ENCODE results near the gene BICDL1.
"Not testable (repeated sequence)": the region's sequence is repeated elsewhere in the genome, so short reads cannot be mapped to it uniquely, and the experiment has no call there.

BICDL1 gene

GRCh38 chr12:120006258-120006975, 17.4 kb downstream of the BICDL1 start:
- DNase-seq: no peak

GRCh38 chr12:120007272-120007671, 18.2 kb downstream of the BICDL1 start:
- DNase-seq: peak; percentile 77

GRCh38 chr12:120010661-120011230, 21.7 kb downstream of the BICDL1 start:
- peak; percentile 19 for DNase-seq

- DNase-seq: peak; percentile 55
Measured at GRCh38 chr12:120012067-120012621, 23.1 kb downstream of the BICDL1 start.

- peak; percentile 52 for DNase-seq
Measured at GRCh38 chr12:120013659-120014380, 24.8 kb downstream of the BICDL1 start.

GRCh38 chr12:120014381-120014735, 25.3 kb downstream of the BICDL1 start:
- DNase-seq: not testable (repeated sequence)

- peak; percentile 17 for DNase-seq
Measured at GRCh38 chr12:120015313-120015712, 26.3 kb downstream of the BICDL1 start.

- DNase-seq: not testable (repeated sequence)
Measured at GRCh38 chr12:120016199-120016598, 27.2 kb downstream of the BICDL1 start.

- DNase-seq: no peak
Measured at GRCh38 chr12:120019197-120019596, 30.2 kb downstream of the BICDL1 start.

GRCh38 chr12:120019938-120020337, 30.9 kb downstream of the BICDL1 start:
- no peak for DNase-seq

GRCh38 chr12:120024193-120024592, 35.2 kb downstream of the BICDL1 start:
- no peak for DNase-seq

GRCh38 chr12:120025640-120026039, 36.6 kb downstream of the BICDL1 start:
- no peak for DNase-seq

- no peak for DNase-seq
Measured at GRCh38 chr12:120032242-120032641, 43.2 kb downstream of the BICDL1 start.

GRCh38 chr12:120037851-120038250, 48.8 kb downstream of the BICDL1 start:
- no peak for DNase-seq

GRCh38 chr12:120039711-120040110, 50.7 kb downstream of the BICDL1 start:
- DNase-seq: no peak

- peak; percentile 47 for DNase-seq
Measured at GRCh38 chr12:120041386-120042231, 52.6 kb downstream of the BICDL1 start.

- not testable (repeated sequence) for DNase-seq
Measured at GRCh38 chr12:120045367-120045766, 56.3 kb downstream of the BICDL1 start.

- DNase-seq: no peak
Measured at GRCh38 chr12:120047072-120047471, 58.0 kb downstream of the BICDL1 start.

GRCh38 chr12:120048263-120048662, 59.2 kb downstream of the BICDL1 start:
- no peak for DNase-seq

GRCh38 chr12:120049426-120049825, 60.4 kb downstream of the BICDL1 start:
- no peak for DNase-seq

GRCh38 chr12:120051535-120051934, 62.5 kb downstream of the BICDL1 start:
- no peak for DNase-seq

- DNase-seq: no peak
Measured at GRCh38 chr12:120054293-120054692, 65.3 kb downstream of the BICDL1 start.

Data from activated gamma-delta T cell treated with Interleukin-2 at 50 U/mL for 16 hours (primary cell).